K562 (cell line): ENCODE results near the gene NINL. TPM values are rescaled to one million over a fixed set of nuclear protein-coding genes. Genes with fewer than 3 reads are reported as not detected.

Experiments used
- ATAC-seq: fragments of 200-7000 bp; cut with Tn5 transposase; 3 replicates; pipeline ENCODE4 v1.9.1; 2020; ENCODE audit warnings: moderate library complexity
- BruUV-seq: library from RNA; stranded (reverse); fragments of 400-500 nt; replicated peaks from 2 replicates; lab custom pipeline; 2021; lab: Mats Ljungman, UMichigan
- CTCF ChIA-PET: fragments of 300-600 bp; formaldehyde crosslinking; extraction: SDS; loops from one replicate; lab custom pipeline; 2021; ENCODE audit warnings: low intra/inter-chr PET ratio; lab: Yijun Ruan, JAX
- POLR2A ChIA-PET: fragments of 300-600, 350-650 bp; sonication (Branson Sonifier 250); formaldehyde crosslinking; extraction: SDS; loops from one replicate; lab custom pipeline; 2021; ENCODE audit warnings: antibody characterized with exemption, inconsistent platforms; lab: Yijun Ruan, JAX
- DNase-seq, 4 experiments: peaks; one replicate each; pipeline versions ENCODE4 v3.0.0 to v3.0.0-alpha.2; 2011 to 2018; ENCODE audit warnings: low spot score in 3 of 4, mixed read lengths in 3 of 4; ENCODE audit errors: extremely low read depth in 1 of 4
- FAIRE-seq: peaks from 2 replicates; lab custom pipeline; 2011; peaks lifted over from hg19 to GRCh38; lab: Jason Lieb, UNC
- H2AFZ ChIP-seq: 2 replicates; pipeline ENCODE4 v1.6.0; 2011; ENCODE audit warnings: low read depth, low read length, control low read depth, inconsistent platforms
- H3K27ac ChIP-seq: fragments of 200-600 bp; 3 replicates; pipeline ENCODE4 v1.8.0; 2011; ENCODE audit warnings: low read depth, mild to moderate bottlenecking, control low read depth, inconsistent platforms, low read length, moderate library complexity, mixed read lengths; ENCODE audit errors: extremely low read depth
- H3K27me3 ChIP-seq, 2 experiments: fragments of 300-600 bp in 1 of 2; 2 replicates in 1 of 2; 3 replicates in 1 of 2; pipeline versions ENCODE4 v1.6.0 to v1.8.0; 2011; ENCODE audit warnings: inconsistent platforms in 2 of 2, low read length in 2 of 2, mild to moderate bottlenecking in 1 of 2, mixed read lengths in 1 of 2, moderate library complexity in 1 of 2; ENCODE audit not compliant: control insufficient read depth in 2 of 2, insufficient read depth in 2 of 2
- H3K36me3 ChIP-seq: fragments of 300-600 bp; 3 replicates; pipeline ENCODE4 v1.8.0; 2011; ENCODE audit warnings: mild to moderate bottlenecking, low read length, inconsistent platforms; ENCODE audit not compliant: control insufficient read depth, insufficient read depth
- H3K4me1 ChIP-seq, 2 experiments: fragments of 200-600 bp in 1 of 2; replicated peaks in 1 of 2; 2 replicates in 1 of 2; 3 replicates in 1 of 2; pipeline versions ENCODE4 v1.5.1 to v1.8.0; 2011; ENCODE audit warnings: inconsistent platforms in 2 of 2, low read length in 2 of 2, mild to moderate bottlenecking in 1 of 2, mixed read lengths in 1 of 2, moderate library complexity in 1 of 2; ENCODE audit not compliant: control insufficient read depth in 2 of 2, insufficient read depth in 2 of 2
- H3K4me2 ChIP-seq: 2 replicates; pipeline ENCODE4 v1.6.1; 2011; ENCODE audit warnings: low read length, control low read depth, inconsistent platforms, mixed read lengths; ENCODE audit not compliant: insufficient read depth
- H3K4me3 ChIP-seq: fragments of 200-600 bp; sonication (generic), shearing (Covaris generic); 2 replicates; pipeline ENCODE4 v1.5.1; 2016; ENCODE audit warnings: control low read depth, inconsistent platforms
- H3K79me2 ChIP-seq: fragments of 200-600 bp; 3 replicates; pipeline ENCODE4 v1.8.0; 2011; ENCODE audit warnings: low read length, inconsistent platforms; ENCODE audit not compliant: control insufficient read depth, insufficient read depth
- H3K9ac ChIP-seq, 2 experiments: 2 replicates each; pipeline versions ENCODE4 v1.6.0 to v1.6.1; 2011; ENCODE audit warnings: low read depth in 2 of 2, low read length in 2 of 2, control low read depth in 1 of 2, inconsistent platforms in 1 of 2, mild to moderate bottlenecking in 1 of 2, mixed read lengths in 1 of 2; ENCODE audit not compliant: insufficient read depth in 1 of 2
- H3K9me1 ChIP-seq: one replicate; pipeline ENCODE4 v1.6.0; 2011; ENCODE audit warnings: inconsistent platforms, mild to moderate bottlenecking, low read length, moderate library complexity; ENCODE audit not compliant: control insufficient read depth, insufficient read depth
- H3K9me3 ChIP-seq: replicated peaks from 2 replicates; pipeline ENCODE4 v1.5.1; 2011; ENCODE audit warnings: low read depth, low read length, inconsistent platforms; ENCODE audit not compliant: control insufficient read depth, insufficient read depth
- H4K20me1 ChIP-seq: replicated peaks from 2 replicates; pipeline ENCODE4 v1.6.1; 2011; ENCODE audit warnings: low read length, inconsistent platforms, mixed read lengths; ENCODE audit not compliant: control insufficient read depth, insufficient read depth
- CREB3 ChIP-seq: fragments of 450-650 bp; conservative IDR thresholded peaks from 2 replicates; pipeline ENCODE4 v1.6.1; 2016; ENCODE audit warnings: missing genetic modification characterization, low read depth, mild to moderate bottlenecking, missing compliant biosample characterization, moderate library complexity
- E2F3 ChIP-seq: fragments of 250-450 bp; sonication (Bioruptor Pico); IDR thresholded peaks from 2 replicates; pipeline ENCODE4 v1.4.0; 2020; ENCODE audit warnings: mild to moderate bottlenecking
- FIP1L1 ChIP-seq: fragments of 200-400 bp; formaldehyde crosslinking; IDR thresholded peaks from 2 replicates; pipeline ENCODE4 v1.6.1; 2018; ENCODE audit warnings: mild to moderate bottlenecking, low read depth, low read length; ENCODE audit not compliant: poor library complexity, severe bottlenecking
- GTF2F1 ChIP-seq: IDR thresholded peaks from 2 replicates; pipeline ENCODE4 v1.6.1; 2011; ENCODE audit warnings: low read depth, low read length, improper control_type of control experiment
- MBD1 ChIP-seq: fragments of 250-450 bp; sonication (Bioruptor Pico); IDR thresholded peaks from 2 replicates; pipeline ENCODE4 v1.8.0; 2022; ENCODE audit warnings: inconsistent platforms
- NCOA2 ChIP-seq, 2 experiments: fragments of 450-650 bp; IDR thresholded peaks; 2 replicates each; pipeline ENCODE4 v1.6.1; 2018; ENCODE audit warnings: mild to moderate bottlenecking in 2 of 2, moderate library complexity in 1 of 2; ENCODE audit not compliant: partially characterized antibody in 2 of 2
- POLR2G ChIP-seq: fragments of 200-400 bp; formaldehyde crosslinking; IDR thresholded peaks from 2 replicates; pipeline ENCODE4 v1.6.1; 2017; ENCODE audit warnings: low read depth, mild to moderate bottlenecking, antibody characterized with exemption, low read length, moderate library complexity
- PRPF4 ChIP-seq: fragments of 200-400 bp; formaldehyde crosslinking; IDR thresholded peaks from one replicate; pipeline ENCODE4 v1.6.1; 2017; ENCODE audit warnings: low read length, low read depth, mild to moderate bottlenecking; ENCODE audit not compliant: insufficient read depth, poor library complexity, severe bottlenecking
- SLC30A9 ChIP-seq: fragments of 250-450 bp; sonication (Bioruptor Pico); IDR thresholded peaks from 2 replicates; pipeline ENCODE4 v1.8.0; 2022; ENCODE audit warnings: mild to moderate bottlenecking, moderate library complexity
- SMAD3 ChIP-seq: fragments of 450-650 bp; formaldehyde crosslinking; conservative IDR thresholded peaks from 2 replicates; pipeline ENCODE4 v1.4.0; 2020; ENCODE audit warnings: mild to moderate bottlenecking
- XRCC5 ChIP-seq: fragments of 200-400 bp; formaldehyde crosslinking; IDR thresholded peaks from 2 replicates; pipeline ENCODE4 v1.6.1; 2017; ENCODE audit warnings: low read depth, mild to moderate bottlenecking, low read length
- ZKSCAN3 ChIP-seq: fragments of 250-450 bp; sonication (Bioruptor Pico); IDR thresholded peaks from 2 replicates; pipeline ENCODE4 v1.4.0; 2020
- ZNF134 ChIP-seq: fragments of 250-450 bp; sonication (Bioruptor Pico); conservative IDR thresholded peaks from 2 replicates; pipeline ENCODE4 v1.4.0; 2020
- ZSCAN29 ChIP-seq: fragments of 450-650 bp; IDR thresholded peaks from 2 replicates; pipeline ENCODE4 v1.6.1; 2017
- WGBS: fragments of 100-300 bp; shearing (Covaris generic); methylation state at CpG from one replicate; pipeline ENCODE4 v1.1.6; 2016; ENCODE audit warnings: low coverage, mixed read lengths; ENCODE audit not compliant: insufficient coverage; ENCODE audit errors: missing lambda C conversion rate; 5-methylcytosine and 5-hydroxymethylcytosine counted together
- in situ Hi-C: fragments of 300-500 bp; cut with MboI; formaldehyde crosslinking; loops from 4 replicates; pipeline ENCODE4 v1.15.0; 2018; ENCODE audit warnings: inconsistent platforms, mixed read lengths
- intact Hi-C: fragments of 100-400 bp; cut with micrococcal nuclease; formaldehyde crosslinking; loops from 2 replicates; pipeline ENCODE4 v1.14.2; 2022
- polyA plus RNA-seq, 8 experiments: library from polyadenylated mRNA; depleted of rRNA in 4 of 8; stranded (reverse) in 5 of 8; unstranded in 3 of 8; fragments of >200 nt; fragmentation: Nextera tagmentation in 2 of 8; fragmentation: Illumina TruSeq in 1 of 8; extraction: Ambion mirVana in 2 of 8; extraction: Trizol in 1 of 8; gene quantifications; 2 replicates each; pipeline versions ENCODE4 v1.2.1 to v1.2.3, GENCODE V29; 2011 to 2014; ENCODE audit warnings: inconsistent platforms in 1 of 8, missing spikeins in 1 of 8
- total RNA-seq, 7 experiments: library from RNA; depleted of rRNA in 6 of 7; stranded (reverse); fragments of >200 nt in 6 of 7; fragmentation: Illumina TruSeq in 2 of 7; extraction: Trizol in 2 of 7; gene quantifications; 2 replicates each; pipeline versions ENCODE4 v1.2.1 to v1.2.3, GENCODE V29; 2011 to 2021; ENCODE audit warnings: low replicate concordance in 1 of 7
- TF ChIP-seq, protein P1 (sequence below): fragments of 450-650 bp; IDR thresholded peaks from 2 replicates; pipeline ENCODE4 v1.6.1; 2017; ENCODE audit warnings: antibody characterized with exemption
- TF ChIP-seq, protein P2 (sequence below): sonication (generic); formaldehyde crosslinking; IDR thresholded peaks from 2 replicates; pipeline ENCODE4 v1.8.1; 2023; ENCODE audit warnings: mild to moderate bottlenecking, missing genetic modification reagents, moderate library complexity

The NINL gene
- total and polyA plus RNA-seq, 9 of the 15 experiments (the other 6 are each of a cell fraction or from before 2014, with no cell fraction given): 0.03 to 0.22 (median 0.05) TPM; not detected in 5

DNA sequence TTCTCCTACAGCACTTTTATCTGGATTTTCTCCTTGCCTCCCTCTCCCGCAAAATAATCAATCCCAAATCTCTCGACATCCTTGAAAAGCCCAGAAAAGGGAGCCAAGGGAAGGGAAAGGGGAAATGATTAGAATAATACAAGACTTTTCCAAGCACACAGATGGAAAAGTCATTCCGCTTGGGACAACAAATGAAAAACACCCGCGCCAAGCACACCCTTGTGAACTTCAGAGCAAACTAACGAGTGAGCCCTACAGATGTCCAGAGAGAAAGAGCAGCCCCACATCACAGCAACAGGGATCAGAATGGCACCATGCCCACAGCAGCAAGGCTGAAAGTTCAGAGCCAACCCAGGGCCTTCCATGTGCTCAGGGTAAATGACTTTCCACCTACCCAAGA is 49.6 kb downstream of the NINL start:
- Histone ChIP-seq H3K4me3 (no peak overlapping the region), H3K27ac (no peak overlapping the region), H3K79me2 (no peaks in the 10 kb centered on the region), H3K9ac (no peak overlapping the region), H2AFZ (no peak overlapping the region), H3K4me2 (no peak overlapping the region)
- CTCF ChIA-PET: interaction anchor here (0.6 kb wide), 1 partner anchor 404 kb away, joined by 3 read pairs; no protein-coding TSS in a partner anchor
- no TSS peak for BruUV-seq
- TF ChIP-seq SMAD3 (CRISPR knock-in tag) (no peak), ZNF134 (no peak), ZSCAN29 (no peak), POLR2G (no peak), GTF2F1 (no peak), FIP1L1 (no peak), PRPF4 (no peak), NCOA2 (IDR thresholded peaks at IDR 0.05; ENCODE audit: partially characterized antibody in 2 of 2) (no peak), MBD1 (CRISPR knock-in tag) (no peak), CREB3 (tag) (no peak), ZKSCAN3 (CRISPR knock-in tag) (no peak), E2F3 (CRISPR knock-in tag) (no peak), XRCC5 (no peak), SLC30A9 (CRISPR knock-in tag) (no peak)
- TF ChIP-seq, protein P1, sequence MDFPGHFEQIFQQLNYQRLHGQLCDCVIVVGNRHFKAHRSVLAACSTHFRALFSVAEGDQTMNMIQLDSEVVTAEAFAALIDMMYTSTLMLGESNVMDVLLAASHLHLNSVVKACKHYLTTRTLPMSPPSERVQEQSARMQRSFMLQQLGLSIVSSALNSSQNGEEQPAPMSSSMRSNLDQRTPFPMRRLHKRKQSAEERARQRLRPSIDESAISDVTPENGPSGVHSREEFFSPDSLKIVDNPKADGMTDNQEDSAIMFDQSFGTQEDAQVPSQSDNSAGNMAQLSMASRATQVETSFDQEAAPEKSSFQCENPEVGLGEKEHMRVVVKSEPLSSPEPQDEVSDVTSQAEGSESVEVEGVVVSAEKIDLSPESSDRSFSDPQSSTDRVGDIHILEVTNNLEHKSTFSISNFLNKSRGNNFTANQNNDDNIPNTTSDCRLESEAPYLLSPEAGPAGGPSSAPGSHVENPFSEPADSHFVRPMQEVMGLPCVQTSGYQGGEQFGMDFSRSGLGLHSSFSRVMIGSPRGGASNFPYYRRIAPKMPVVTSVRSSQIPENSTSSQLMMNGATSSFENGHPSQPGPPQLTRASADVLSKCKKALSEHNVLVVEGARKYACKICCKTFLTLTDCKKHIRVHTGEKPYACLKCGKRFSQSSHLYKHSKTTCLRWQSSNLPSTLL: no peak
- TF ChIP-seq, protein P2, sequence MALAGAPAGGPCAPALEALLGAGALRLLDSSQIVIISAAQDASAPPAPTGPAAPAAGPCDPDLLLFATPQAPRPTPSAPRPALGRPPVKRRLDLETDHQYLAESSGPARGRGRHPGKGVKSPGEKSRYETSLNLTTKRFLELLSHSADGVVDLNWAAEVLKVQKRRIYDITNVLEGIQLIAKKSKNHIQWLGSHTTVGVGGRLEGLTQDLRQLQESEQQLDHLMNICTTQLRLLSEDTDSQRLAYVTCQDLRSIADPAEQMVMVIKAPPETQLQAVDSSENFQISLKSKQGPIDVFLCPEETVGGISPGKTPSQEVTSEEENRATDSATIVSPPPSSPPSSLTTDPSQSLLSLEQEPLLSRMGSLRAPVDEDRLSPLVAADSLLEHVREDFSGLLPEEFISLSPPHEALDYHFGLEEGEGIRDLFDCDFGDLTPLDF (CRISPR knock-in tag): no peak
- TF ChIP-seq, all 486 proteins: peak for 0
- H3K9me1 ChIP-seq: no peaks in the 10 kb centered on the region
- ATAC-seq (no peak), FAIRE-seq (no peak), DNase-seq (no peak)
- intact Hi-C loops: no loop called here
- WGBS: 0% methylated on average over 5 of the region's 6 CpGs
- no peaks in the 10 kb centered on the region for H4K20me1 ChIP-seq
- H3K36me3 ChIP-seq: no peaks in the 10 kb centered on the region
- no peaks in the 10 kb centered on the region for H3K4me1 ChIP-seq
- no peaks in the 10 kb centered on the region for H3K9me3 ChIP-seq
- H3K27me3 ChIP-seq: peaks cover 7 to 36% of the 10 kb centered on the region in 2 experiments; a peak in 3 of 5 replicates
- in situ Hi-C loops: no loop called here
- POLR2A ChIA-PET: no interaction called here
